ENCODE results near the gene MYH7. TPM values are rescaled to one million over a fixed set of nuclear protein-coding genes. Genes with fewer than 3 reads are reported as not detected.
"Not testable (repeated sequence)": the region's sequence is repeated elsewhere in the genome, so short reads cannot be mapped to it uniquely, and the experiment has no call there.

The MYH7 gene
- total and polyA plus RNA-seq, 2 donors from 2014 or later, result 0.06 to 1.6 TPM

DNA sequence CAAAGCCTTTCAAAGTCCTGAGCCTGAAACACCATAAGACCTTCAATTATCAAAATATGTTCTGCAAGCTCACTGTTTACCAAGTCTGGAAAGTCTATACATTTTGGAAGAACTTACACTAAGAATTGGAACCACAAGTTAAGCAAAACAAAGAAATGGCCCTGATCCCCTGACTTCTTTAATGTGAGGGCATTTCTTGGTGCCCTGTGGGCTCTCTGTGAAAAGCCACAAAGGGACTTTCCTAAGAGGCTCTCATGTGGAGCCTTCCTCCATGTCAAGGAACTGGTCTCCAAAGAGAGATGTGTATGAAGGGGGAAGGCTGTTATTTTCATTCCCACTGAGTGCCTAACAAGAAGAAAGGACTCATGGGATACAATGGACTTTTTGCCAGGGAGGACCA is 13.9 kb downstream of the MYH7 start:
- no peaks in the 10 kb centered on the region for H3K4me1 ChIP-seq (ENCODE audit: control insufficient read depth in 2 of 3, insufficient read depth in 2 of 3, low read depth in 1 of 3, low read length in 3 of 3)
- no peak for DNase-seq
- intact Hi-C loops (cut with DNase I), result no loop called here
- H3K9ac ChIP-seq (ENCODE audit: low read length in 3 of 3), result no peak overlapping the region
- TF ChIP-seq, protein P1, sequence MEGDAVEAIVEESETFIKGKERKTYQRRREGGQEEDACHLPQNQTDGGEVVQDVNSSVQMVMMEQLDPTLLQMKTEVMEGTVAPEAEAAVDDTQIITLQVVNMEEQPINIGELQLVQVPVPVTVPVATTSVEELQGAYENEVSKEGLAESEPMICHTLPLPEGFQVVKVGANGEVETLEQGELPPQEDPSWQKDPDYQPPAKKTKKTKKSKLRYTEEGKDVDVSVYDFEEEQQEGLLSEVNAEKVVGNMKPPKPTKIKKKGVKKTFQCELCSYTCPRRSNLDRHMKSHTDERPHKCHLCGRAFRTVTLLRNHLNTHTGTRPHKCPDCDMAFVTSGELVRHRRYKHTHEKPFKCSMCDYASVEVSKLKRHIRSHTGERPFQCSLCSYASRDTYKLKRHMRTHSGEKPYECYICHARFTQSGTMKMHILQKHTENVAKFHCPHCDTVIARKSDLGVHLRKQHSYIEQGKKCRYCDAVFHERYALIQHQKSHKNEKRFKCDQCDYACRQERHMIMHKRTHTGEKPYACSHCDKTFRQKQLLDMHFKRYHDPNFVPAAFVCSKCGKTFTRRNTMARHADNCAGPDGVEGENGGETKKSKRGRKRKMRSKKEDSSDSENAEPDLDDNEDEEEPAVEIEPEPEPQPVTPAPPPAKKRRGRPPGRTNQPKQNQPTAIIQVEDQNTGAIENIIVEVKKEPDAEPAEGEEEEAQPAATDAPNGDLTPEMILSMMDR (IDR thresholded peaks at IDR 0.05; ENCODE audit: borderline replicate concordance, extremely low read depth, insufficient read depth), result no peak
- no peak overlapping the region for H3K4me3 ChIP-seq (ENCODE audit: low read length in 3 of 3)
- H3K27ac ChIP-seq (ENCODE audit: low read depth in 2 of 2, low read length in 2 of 2), result no peak overlapping the region
- no peaks in the 10 kb centered on the region for H3K36me3 ChIP-seq (ENCODE audit: control insufficient read depth in 2 of 3, insufficient read depth in 3 of 3, low read length in 3 of 3)
- FAIRE-seq, result no peak
- no peaks in the 10 kb centered on the region for H3K9me3 ChIP-seq (ENCODE audit: control insufficient read depth in 2 of 3, insufficient read depth in 1 of 3, low read length in 3 of 3)
- no peaks in the 10 kb centered on the region for H3K27me3 ChIP-seq (ENCODE audit: control insufficient read depth, insufficient read depth, low read length)

DNA sequence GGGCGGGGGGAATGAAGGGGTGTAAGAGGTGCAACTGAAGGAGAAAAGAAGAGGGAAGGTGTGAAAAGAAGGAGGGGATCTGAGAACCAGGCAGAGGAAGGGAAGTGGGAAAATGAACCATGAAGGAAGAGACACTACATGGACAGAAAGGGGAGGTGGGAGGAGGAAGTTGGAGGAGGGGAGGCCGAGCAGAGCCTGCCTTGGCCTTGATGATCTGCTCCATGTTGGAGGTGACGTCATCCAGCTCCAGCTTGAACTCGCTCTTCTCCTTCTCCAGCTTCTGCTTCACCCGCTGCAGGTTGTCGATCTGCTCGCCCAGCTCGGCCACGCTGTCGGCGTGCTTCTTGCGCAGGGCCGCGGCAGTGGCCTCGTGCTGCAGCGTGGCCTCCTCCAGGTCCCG is 15.8 kb downstream of the MYH7 start:
- intact Hi-C loops (cut with DNase I); H3K4me1 ChIP-seq (ENCODE audit: control insufficient read depth in 2 of 3, insufficient read depth in 2 of 3, low read depth in 1 of 3, low read length in 3 of 3); H3K27me3 ChIP-seq (ENCODE audit: control insufficient read depth, insufficient read depth, low read length); H3K36me3 ChIP-seq (ENCODE audit: control insufficient read depth in 2 of 3, insufficient read depth in 3 of 3, low read length in 3 of 3); H3K4me3 ChIP-seq (ENCODE audit: low read length in 3 of 3); H3K9ac ChIP-seq (ENCODE audit: low read length in 3 of 3); H3K27ac ChIP-seq (ENCODE audit: low read depth in 2 of 2, low read length in 2 of 2); FAIRE-seq; DNase-seq; H3K9me3 ChIP-seq (ENCODE audit: control insufficient read depth in 2 of 3, insufficient read depth in 1 of 3, low read length in 3 of 3): not testable (repeated sequence)

DNA sequence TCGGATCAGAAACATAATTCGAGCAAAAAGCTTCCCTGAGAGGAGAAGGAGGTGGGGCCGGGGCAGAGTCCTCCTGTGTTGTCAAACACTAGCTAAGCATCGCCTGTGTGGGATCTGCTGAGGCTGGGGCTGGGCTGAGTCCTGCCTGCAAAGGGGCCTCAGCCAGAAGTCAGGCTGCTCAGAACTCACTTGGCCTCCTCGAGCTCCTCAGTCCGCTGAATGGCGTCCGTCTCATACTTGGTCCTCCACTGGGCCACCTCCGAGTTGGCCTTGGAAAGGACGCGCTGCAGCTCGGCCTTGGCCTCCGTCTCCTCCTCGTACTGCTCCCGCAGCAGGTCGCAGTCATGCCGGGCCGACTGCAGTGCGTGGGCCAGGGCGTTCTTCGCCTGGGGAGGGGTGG is 17.4 kb downstream of the MYH7 start:
- Histone ChIP-seq H3K36me3 (ENCODE audit: control insufficient read depth in 2 of 3, insufficient read depth in 3 of 3, low read length in 3 of 3) (no peaks in the 10 kb centered on the region), H3K9ac (ENCODE audit: low read length in 3 of 3) (no peak overlapping the region), H3K9me3 (ENCODE audit: control insufficient read depth in 2 of 3, insufficient read depth in 1 of 3, low read length in 3 of 3) (no peaks in the 10 kb centered on the region), H3K27me3 (ENCODE audit: control insufficient read depth, insufficient read depth, low read length) (no peaks in the 10 kb centered on the region), H3K27ac (ENCODE audit: low read depth in 2 of 2, low read length in 2 of 2) (no peak overlapping the region), H3K4me1 (ENCODE audit: control insufficient read depth in 2 of 3, insufficient read depth in 2 of 3, low read depth in 1 of 3, low read length in 3 of 3) (no peaks in the 10 kb centered on the region), H3K4me3 (ENCODE audit: low read length in 3 of 3) (no peak overlapping the region)
- FAIRE-seq, result no peak
- intact Hi-C loops (cut with DNase I), result no loop called here
- TF ChIP-seq, protein P1 (IDR thresholded peaks at IDR 0.05; ENCODE audit: borderline replicate concordance, extremely low read depth, insufficient read depth), result no peak
- DNase-seq, result no peak

DNA sequence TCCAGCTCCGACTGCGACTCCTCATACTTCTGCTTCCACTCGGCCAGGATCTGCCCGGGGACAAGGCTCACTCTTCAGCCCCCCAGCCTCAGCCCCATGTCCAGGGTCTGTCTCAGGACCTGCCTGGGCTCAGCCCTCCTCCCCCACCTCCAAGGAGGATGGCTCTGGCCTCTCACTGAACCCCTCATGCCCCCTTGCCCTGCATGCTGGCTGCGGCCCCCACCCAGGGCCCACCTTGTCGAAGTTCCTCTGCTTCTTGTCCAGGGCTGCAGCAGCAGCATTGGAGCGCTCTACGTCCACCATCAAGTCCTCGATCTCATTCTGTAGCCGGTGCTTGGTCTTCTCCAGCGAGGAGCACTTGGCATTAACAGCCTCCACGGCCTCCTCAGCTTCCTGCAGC is 18.2 kb downstream of the MYH7 start:
- H3K36me3 ChIP-seq (ENCODE audit: control insufficient read depth in 2 of 3, insufficient read depth in 3 of 3, low read length in 3 of 3); H3K9me3 ChIP-seq (ENCODE audit: control insufficient read depth in 2 of 3, insufficient read depth in 1 of 3, low read length in 3 of 3); H3K4me1 ChIP-seq (ENCODE audit: control insufficient read depth in 2 of 3, insufficient read depth in 2 of 3, low read depth in 1 of 3, low read length in 3 of 3); intact Hi-C loops (cut with DNase I); H3K27me3 ChIP-seq (ENCODE audit: control insufficient read depth, insufficient read depth, low read length); H3K4me3 ChIP-seq (ENCODE audit: low read length in 3 of 3); H3K9ac ChIP-seq (ENCODE audit: low read length in 3 of 3); DNase-seq; H3K27ac ChIP-seq (ENCODE audit: low read depth in 2 of 2, low read length in 2 of 2); FAIRE-seq: not testable (repeated sequence)

DNA sequence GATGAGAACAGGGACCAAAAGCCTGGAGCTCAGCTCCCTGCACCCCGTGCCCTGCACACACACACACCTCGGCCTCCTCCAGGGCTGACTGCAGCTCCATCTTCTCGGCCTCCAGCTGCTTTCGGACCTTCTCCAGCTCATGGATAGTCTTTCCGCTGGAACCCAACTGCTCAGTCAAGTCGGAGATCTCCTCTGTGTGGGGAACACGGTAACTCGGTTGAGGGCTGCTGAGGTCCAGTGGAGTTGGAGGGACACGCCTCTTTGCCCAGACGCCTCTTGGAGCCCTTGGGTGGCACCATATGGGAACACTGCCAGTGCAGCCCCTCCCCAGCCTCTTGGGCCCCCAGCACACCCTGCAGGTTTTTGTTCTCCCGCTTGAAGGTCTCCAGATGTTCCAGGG is 18.7 kb downstream of the MYH7 start:
- DNase-seq (no peak), FAIRE-seq (no peak)
- Histone ChIP-seq H3K36me3 (ENCODE audit: control insufficient read depth in 2 of 3, insufficient read depth in 3 of 3, low read length in 3 of 3) (no peaks in the 10 kb centered on the region), H3K9ac (ENCODE audit: low read length in 3 of 3) (no peak overlapping the region), H3K4me3 (ENCODE audit: low read length in 3 of 3) (no peak overlapping the region), H3K27me3 (ENCODE audit: control insufficient read depth, insufficient read depth, low read length) (no peaks in the 10 kb centered on the region), H3K9me3 (ENCODE audit: control insufficient read depth in 2 of 3, insufficient read depth in 1 of 3, low read length in 3 of 3) (no peaks in the 10 kb centered on the region), H3K27ac (ENCODE audit: low read depth in 2 of 2, low read length in 2 of 2) (no peak overlapping the region), H3K4me1 (ENCODE audit: control insufficient read depth in 2 of 3, insufficient read depth in 2 of 3, low read depth in 1 of 3, low read length in 3 of 3) (no peaks in the 10 kb centered on the region)
- intact Hi-C loops (cut with DNase I), result no loop called here
- TF ChIP-seq, protein P1 (IDR thresholded peaks at IDR 0.05; ENCODE audit: borderline replicate concordance, extremely low read depth, insufficient read depth), result no peak

All from kidney (tissue), 14 donors.